GM12891 (cell line): ENCODE data around the gene TPH1.

Experiments
- POLR2A ChIP-seq: IDR thresholded peaks from 2 replicates; pipeline ENCODE4 v1.6.1; 2011; ENCODE audit warnings: low read depth, low read length, control low read depth
- POLR2AphosphoS5 ChIP-seq: IDR thresholded peaks from 2 replicates; pipeline ENCODE4 v1.6.1; 2011; ENCODE audit warnings: low read depth, low read length, control low read depth
- POU2F2 ChIP-seq: IDR thresholded peaks from 2 replicates; pipeline ENCODE4 v1.6.1; 2011; ENCODE audit warnings: low read depth, mild to moderate bottlenecking, control low read depth, low read length, moderate library complexity
- SPI1 ChIP-seq: IDR thresholded peaks from 2 replicates; pipeline ENCODE4 v1.6.1; 2011; ENCODE audit warnings: low read depth, low read length, control low read depth
- TAF1 ChIP-seq: IDR thresholded peaks from 2 replicates; pipeline ENCODE4 v1.6.1; 2011; ENCODE audit warnings: low read depth, low read length, control low read depth

GRCh38 chr11:18088366-18088765, 42.3 kb upstream of the TPH1 start:
- TF ChIP-seq POLR2A, result no peak
- TF ChIP-seq POU2F2, result no peak
- TF ChIP-seq POLR2AphosphoS5, result no peak
- no peak for TF ChIP-seq SPI1
- TF ChIP-seq TAF1, result no peak
